ENCODE measurements around the gene APOL1.

- TF ChIP-seq CTCF (IDR thresholded peaks at IDR 0.05 in 2 of 3, conservative IDR thresholded peaks at IDR 0.05 in 1 of 3; ENCODE audit: insufficient read depth in 2 of 3, low read depth in 1 of 3, low read length in 3 of 3) (no peak), NR2C2 (CRISPR knock-in tag; IDR thresholded peaks at IDR 0.05) (no peak), NR2C2 (tag; IDR thresholded peaks at IDR 0.05) (no peak)
Measured at GRCh38 chr22:36223504-36223903, 29.4 kb upstream of the APOL1 start.

Measured in K562 (cell line).